GM19328 (cell line): Measurements from ENCODE around the gene MAPK8IP3.
"Not testable (repeated sequence)": the region's sequence is repeated elsewhere in the genome, so short reads cannot be mapped to it uniquely, and the experiment has no call there.

ENCODE experiments used
- ATAC-seq: cut with Tn5 transposase; IDR thresholded peaks from one replicate; pipeline ENCODE4 v1.9.1; 2021; ENCODE audit warnings: mild to moderate bottlenecking, moderate library complexity; ENCODE audit not compliant: unreplicated experiment

The MAPK8IP3 gene

DNA sequence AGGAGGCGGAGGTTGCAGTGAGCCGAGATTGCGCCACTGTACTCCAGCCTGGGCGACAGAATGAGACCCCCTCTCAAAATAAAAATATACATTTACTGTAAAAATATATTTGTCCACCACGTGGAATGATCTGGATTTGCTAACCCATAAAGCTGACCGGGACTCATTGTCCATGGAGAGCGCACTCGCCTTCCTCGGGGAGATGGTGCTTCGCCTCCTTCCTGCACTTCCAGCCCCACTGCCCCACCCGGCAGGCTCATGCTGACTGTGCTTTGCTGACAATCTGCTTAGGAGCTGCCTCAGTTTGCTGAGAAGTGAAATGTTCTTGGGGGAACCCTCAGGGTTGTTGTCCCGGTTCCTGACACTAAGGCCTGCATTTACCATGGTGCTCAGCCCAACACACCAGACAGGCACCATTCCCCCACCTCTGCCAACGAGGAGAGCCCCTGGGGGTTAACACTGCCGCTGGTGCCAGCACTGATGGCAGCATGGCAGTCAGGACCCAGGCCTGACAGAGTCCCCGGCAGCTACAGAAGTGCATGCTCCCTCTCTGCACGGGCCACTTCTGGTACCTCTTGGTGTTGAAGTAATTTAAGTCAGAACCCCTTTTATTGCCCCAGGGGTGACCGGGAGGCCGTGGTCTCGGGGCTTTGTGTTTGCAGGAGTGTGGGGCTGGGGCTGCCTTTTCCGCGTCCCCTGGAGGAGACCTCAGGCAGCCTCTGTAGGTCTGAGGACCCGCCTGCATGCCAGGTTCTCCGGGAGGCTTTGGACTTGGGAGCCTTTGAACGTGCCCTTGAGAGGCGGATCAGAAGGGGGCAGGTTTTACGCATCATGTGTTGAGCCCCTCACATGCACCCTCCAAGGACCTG is 79.2 kb downstream of the MAPK8IP3 start:
- ATAC-seq = no peak

DNA sequence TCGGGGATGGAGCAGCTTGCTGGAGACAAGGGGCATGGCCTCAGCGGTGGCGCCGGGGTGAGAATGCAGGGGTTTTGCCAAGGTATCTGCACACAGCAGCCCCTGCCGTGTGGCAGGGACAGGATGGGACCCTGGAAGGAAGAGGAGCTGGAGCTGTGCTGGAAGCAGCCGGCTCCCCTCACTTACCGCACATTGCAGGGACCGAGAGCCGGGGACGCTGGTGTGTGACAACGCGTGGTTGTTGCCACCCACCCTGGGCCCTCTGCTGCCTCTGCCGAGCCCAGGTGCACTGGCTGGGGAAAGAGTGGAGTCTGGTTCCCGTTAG is 79.8 kb downstream of the MAPK8IP3 start:
- ATAC-seq = no peak

DNA sequence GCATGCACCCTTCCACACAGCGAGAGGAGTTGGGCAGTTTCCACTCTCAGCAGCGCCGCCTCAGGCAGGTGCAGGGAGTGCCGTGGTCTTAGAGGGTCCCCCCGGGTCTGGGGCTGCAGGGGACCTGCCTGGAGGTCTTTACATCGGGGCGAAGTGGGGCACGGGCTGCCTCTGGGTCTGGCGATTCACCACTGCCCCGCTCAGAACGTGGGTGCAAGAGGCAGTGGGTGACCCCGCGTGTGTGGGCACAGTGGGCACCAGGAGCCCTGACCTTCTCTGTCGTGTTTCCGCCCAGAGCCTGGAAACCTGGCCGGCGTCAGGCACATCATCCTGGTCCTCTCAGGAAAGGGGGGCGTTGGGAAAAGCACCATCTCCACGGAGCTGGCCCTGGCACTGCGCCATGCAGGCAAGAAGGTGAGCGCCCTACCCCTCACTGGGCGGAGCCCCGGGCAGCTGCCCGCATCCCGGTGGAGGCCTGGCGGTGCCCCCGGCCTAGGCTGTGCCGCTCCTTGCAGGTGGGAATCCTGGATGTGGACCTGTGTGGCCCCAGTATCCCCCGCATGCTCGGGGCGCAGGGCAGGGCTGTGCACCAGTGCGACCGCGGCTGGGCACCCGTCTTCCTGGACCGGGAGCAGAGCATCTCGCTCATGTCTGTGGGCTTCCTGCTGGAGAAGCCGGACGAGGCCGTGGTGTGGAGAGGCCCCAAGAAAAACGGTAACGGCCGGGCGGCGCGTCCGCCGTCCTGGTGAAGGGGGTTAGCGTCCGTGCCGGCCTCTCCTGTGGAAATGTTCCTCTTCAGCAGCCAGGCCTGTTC is 80.5 kb downstream of the MAPK8IP3 start:
- no peak for ATAC-seq

DNA sequence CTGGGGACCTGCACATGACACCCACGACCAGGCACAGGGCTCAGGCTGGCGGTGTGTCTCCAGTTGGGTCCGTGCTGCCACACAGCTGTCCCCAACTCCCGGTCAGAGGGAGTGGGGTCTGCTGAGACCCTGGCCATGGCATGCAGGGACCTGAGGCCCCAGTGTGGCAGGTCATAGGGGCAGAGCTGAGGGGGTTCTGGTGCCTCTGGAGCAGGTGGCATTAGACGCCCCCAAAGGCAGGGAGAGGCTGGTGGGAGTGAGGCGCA is 81.0 kb downstream of the MAPK8IP3 start:
- no peak for ATAC-seq

DNA sequence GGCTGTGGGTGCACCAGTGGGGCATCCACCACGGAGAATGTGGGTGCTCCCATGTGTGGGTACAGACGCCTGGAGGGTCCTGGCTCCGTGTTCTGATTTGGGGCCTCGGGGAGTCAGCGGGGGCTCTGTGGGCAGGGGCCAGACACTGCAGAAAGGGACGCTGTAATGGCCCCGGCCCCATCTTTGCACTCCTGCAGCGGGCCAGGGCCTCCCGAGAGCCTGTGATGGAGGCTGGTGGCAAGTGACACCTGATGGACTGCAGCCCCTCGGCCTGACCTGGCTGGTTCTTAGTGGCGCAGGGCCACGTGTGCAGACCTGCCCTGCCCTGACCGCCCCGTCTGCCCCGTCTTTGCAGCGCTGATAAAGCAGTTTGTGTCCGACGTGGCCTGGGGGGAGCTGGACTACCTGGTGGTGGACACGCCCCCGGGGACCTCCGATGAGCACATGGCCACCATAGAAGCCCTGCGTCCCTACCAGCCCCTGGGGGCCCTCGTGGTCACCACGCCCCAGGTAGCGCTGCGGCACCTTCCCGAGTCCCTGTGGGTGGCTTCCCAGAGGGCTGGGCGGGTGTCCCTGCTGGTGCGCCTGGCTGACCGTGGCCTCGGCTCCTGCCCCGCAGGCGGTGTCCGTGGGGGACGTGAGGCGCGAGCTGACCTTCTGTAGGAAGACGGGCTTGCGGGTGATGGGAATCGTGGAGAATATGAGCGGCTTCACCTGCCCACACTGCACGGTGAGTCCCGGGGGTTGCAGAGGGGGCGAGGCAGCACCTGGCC is 81.5 kb downstream of the MAPK8IP3 start:
- ATAC-seq = no peak

DNA sequence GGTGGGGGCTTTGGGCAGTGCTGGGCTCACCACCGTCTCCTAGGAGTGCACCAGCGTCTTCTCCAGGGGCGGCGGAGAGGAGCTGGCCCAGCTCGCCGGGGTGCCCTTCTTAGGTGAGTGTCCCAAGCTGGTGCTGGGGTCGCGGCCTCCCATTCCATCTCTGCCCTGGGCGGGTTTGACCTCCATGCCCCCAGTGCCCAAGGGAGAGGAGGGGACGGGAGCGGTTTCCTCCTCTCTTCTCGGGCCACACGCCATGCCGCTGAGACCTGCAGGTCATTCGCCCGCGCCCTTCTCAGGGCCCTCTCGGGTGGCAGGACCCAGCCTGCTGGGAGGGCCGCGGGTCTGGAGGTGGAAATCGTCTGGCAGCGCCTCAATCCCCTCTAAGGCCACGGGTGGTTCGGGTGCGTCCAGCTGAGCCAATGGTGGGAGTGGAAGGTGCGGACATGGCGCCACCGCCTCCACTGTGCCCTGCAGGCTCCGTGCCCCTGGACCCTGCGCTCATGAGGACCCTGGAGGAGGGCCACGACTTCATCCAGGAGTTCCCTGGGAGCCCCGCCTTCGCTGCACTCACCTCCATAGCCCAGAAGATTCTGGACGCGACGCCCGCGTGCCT is 82.2 kb downstream of the MAPK8IP3 start:
- ATAC-seq = no peak

DNA sequence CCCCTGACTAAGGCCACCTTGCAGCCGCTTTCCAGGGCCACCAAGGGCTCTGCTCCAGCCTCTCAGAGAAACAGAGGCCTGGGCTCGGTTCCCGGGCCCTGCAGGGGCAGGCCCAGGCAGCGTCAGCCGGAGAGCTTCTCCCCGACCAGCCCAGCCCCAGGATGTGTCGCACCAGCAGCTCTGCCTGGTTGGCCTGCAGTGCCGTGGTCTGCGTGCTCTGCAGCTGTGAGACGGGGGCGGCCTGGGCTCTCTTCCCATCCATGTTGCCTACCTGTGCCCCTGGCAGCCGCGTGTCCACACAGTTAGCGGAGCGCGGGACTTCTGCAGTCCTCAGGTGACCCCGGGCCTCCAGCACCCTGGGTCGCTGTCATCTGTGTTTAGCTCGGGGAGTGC is 82.7 kb downstream of the MAPK8IP3 start:
- ATAC-seq = no peak

DNA sequence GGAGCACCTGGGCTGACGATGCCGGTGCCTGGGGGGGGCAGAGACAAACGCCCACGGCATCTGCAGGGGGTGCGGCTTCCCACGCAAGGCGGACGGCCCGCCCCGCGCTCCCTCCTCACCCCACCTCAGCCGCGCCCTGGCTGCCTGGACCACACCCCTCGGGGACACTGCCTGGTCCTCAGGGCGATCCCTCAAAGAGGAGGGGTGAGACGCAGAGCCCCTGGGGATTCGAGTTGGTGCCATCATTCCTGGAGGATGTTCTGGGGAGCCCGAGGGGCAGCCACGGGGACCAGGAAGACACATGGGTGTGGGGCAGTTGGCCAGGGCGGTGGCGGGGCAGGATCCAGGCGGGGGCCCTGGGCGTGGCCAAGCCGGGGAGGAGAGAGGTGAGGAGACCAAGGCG is 83.6 kb downstream of the MAPK8IP3 start:
- ATAC-seq = no peak

DNA sequence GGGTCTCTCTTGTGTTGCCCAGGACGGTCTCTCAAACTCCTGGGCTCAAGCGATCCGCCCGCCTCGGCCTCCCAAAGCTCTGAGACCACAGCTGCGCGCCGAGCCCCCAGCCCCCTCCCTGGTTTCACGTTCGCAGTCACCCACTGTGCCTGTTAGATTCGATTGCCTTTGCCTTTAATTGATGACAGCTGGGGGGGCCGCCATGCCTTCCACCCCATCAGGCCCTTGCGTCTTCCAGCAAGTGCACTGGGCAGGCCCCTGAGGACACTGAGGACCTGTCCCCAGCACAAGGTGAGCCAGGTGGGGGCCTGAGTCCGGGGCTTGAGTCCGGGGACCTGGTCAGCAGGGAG is 84.2 kb downstream of the MAPK8IP3 start:
- no peak for ATAC-seq

DNA sequence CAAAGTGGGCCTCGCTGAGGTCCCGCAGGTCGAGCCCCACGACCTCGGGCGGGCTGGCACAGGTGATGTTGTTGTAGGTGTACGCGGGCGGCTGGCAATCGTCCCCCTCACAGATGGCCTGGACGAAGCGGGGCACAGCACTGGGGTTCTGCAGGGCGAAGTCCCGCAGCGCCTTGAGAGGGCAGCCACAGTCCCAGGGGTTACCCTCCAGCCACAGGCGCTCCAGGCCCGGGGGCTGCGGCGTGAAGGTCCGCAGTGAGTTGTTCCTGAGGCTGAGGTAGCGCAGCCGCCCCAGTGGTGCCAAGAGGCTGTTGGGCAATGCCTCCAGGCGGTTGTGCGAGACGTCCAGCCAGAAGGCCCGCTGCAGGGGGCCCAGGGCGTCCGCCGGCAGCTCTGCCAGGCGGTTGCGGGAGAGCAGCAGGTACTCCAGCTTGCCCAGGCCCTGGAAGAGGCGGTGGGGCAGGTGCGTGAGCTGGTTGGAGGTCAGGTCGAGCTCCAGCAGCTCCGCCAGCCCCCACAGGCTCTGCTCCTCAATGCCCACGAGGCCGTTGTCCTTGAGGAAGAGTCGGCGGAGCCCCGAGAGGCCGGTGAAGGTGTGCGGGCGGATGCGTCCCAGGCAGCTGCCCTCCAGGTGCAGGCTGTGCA is 84.7 kb downstream of the MAPK8IP3 start:
- no peak for ATAC-seq

DNA sequence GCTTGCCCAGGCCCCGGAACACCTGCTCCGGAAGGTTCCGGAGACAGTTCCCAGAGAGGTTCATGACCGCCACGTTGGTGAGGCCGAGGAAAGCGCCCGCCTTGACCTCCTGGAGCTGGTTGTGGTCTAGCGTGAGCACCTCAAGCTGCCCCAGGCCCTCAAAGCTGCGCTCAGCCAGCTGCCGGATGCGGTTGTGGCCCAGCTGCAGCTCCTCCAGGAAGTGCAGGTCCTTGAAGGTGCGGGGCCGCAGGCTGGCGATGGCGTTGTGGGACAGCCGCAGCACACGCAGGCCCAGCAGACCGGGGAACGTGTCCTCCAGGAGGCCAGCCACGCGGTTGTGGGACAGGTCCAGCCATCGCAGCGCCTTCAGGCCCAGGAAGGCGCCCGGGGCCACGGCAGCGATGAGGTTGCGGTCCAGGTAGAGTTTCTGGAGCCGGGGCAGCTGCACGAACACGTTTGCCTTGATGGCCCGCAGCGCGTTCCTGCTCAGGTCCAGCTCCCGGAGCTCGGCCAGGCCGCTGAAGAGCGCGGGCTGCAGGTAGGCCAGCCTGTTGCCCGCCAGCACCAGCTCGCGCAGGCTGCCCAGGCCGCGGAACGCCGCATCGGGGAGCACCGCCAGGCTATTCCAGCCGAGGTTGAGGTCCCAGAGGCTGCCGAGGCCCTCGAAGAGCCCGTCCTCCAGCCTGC is 85.4 kb downstream of the MAPK8IP3 start:
- no peak for ATAC-seq

DNA sequence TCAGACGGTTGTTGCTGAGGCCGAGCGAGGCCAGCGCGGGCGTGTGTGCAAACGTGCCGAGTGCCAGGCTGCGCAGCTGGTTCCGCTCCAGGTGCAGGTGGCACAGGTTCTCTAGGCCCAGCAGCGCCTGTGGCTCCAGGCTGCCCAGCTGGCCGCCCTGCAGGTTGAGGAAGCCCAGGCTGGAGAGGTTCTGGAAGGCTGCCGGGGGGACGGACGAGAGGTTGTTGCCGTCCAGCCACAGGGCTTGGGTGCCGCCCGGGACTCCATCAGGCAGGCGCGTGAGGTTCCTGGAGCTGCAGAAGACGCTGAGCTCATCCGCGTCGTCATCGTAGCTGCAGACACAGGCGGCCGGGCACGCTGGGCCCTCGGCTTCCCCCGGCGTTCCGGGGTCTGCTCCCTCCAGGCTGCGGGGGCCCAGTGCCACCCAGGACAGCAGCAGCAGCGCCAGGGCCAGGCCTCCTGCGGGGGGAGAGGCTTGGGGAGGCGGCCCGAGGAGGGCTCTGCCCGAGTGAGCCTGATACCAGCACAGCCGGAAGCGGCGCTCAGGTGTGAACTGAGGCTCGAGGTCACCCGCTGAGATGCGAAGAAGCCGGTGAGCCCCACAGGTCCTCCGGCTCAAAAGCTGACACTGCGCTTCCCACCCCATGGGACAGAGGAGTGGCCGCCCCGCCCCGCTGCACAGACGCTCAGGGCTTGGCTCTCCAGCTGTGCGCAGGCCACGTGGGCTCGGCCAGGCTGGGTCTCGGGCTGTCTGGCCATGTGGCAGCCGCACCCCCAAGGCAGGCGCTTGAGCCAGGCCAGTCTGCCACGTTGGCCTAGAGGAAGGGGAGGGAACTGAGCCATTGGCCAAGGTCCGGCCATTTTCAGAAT is 86.2 kb downstream of the MAPK8IP3 start:
- no peak for ATAC-seq

DNA sequence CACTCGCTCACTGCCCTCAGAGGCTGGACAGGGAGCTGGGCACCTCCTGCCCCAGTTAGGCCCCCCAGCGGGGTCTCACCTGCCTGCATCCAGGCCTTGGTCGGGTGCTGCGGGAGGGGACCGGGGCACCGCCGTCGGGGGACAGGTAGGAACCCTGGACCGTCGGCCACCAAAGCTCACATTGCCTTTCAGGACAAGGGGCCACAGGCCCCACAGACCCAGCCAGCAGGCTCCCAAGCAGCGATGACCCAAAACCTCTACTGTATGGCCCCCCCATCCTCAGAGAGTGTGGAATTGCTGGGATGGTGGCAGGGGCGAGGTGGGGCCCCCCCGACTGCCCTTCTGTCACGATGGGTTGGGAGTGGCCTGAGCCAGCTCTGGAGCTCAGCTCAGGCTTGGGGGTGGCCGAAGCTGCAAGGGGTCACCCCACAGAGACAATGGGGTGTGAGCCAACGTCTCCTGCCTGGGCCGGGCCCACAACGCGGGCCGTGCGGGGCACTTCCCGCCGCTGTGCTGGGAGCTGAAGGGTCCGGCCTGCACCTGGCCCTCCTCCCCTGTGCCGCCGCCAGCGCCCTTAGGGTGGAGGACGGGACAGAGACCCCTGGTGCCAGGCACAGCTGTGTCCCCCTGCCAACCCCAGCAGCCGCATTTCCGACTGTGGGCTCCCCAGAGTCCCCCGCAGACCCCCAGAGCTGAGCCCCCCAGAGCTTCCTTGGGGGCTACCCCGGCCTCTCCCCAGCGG is 87.0 kb downstream of the MAPK8IP3 start:
- no peak for ATAC-seq

DNA sequence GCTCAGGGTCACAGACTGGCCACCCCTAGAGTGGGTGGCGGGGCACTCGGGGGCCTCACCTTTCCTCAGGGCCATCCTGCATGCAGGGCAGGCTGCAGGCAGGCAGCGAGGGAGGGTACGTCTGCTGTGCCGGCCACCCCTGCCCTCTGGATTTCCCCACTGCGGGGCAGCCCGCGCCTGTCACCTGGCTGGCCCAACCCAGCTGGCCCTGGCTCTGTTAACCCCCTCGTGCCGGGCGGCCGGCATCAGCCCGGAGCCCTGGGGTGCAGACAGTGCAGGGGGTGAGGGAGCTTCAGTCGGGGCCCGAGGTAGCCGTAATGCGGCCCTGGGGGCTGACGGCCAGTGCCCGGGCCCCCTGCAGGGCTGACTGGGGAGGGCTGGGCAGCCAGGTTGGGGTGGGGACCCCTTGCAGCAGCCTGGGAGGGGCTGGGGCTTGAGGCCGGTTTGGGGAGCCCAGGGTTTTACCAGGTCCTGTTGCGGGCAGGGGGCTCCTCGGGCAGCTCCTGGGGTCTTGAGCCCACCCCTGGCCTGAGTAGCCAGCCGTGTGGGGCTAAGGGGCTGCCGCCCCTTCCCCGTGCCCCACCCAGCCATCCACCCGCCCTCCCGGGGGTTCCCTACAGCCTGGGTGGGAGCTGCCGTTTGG is 87.7 kb downstream of the MAPK8IP3 start, which contains the start of gene IGFALS:
Gene IGFALS (minus strand): TSS at position 128 of the 643 bp plus-strand sequence. CDS start 53 bp downstream, at position 75.
- no peak for ATAC-seq

DNA sequence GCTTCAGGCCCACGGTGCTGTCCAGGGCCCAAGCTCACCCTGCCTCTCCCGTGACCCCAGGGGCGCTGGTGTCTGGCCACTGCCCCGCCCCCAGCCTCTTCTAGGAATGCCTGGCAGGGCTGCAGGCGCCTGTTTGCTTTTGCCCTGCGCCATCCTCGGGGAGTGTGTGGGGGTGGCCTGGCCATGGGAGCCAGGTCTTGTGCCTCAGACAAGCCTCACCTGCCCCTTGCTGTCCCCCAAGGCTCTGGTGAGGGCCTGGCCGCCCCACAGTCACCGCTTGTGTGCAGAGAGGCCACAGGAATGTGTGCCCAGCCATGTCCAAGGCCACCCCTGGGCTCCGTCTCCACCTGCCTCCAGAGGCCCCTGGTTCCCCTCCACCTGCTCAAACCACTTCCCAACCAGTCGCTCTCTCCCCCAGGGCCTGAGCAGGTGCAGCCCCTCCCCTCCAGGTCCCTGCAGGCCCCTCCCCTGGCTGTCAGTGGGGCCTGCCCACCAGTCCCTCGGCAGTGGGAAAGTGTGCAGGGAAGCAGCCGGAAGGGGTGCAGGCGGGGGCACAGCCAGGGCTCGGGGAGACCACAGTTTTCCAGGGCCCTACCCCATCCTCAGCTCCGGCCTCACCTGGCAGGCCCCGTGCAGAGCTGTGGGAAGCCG is 88.4 kb downstream of the MAPK8IP3 start:
- ATAC-seq = no peak

DNA sequence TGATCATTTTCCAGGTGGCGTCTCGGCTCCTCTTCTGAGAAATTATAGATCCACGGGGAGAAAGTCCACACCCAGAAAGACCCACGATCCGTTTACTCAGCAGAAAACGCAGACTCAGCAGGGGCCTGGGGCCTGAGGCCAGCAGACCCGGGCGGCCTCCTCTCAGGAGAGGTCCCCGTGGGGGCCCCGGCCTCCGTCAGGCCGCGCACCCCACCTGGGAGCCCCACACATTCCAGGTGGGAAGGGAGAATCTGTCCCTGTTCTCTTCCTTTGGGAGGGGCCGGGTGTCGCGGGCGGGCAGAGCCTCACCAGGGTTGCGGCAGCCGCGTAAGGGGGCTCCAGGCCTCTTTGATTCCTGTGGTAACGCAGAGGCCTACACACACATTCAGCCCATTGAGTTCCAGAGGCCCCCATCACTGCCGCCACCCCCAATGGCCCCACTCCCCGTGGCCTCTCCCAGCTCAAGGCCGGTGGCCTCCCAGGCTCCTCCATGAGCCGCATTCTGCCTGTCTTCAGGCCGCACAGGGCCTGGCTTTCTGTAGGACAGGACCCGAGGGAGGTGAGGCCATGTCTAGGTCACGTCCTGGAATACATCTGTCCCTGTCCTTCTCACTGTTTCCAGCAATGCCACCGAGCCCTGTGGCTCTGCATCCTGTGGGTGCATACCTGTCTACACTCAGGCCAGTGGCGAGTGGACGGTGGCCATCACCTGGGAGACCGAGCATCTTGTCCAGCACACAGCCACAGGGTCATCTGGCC is 89.1 kb downstream of the MAPK8IP3 start:
- no peak for ATAC-seq

DNA sequence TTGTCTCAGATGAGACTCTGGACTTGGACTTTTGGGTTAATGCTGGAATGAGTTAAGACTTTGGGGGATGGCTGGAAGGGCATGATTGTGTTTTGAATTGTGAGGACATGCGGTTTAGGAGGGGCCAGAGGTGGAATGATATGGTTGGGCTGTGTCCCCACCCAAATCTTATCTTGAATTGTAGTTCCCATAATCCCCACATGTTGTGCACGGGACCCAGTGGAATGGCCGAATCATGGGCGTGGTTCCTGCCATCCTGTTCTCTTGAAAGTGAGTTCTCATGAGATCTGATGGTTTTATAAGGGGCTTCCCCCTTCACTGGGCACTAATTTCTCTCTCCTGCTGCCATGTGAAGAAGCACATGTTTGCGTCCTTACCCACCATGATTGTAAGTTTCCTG is 93.3 kb downstream of the MAPK8IP3 start:
- not testable (repeated sequence) for ATAC-seq
